Activated T-cell treated with anti-CD3 and anti-CD28 coated beads, Interleukin-2, amount 50 U/mL, for 24 hours (primary cell): Measurements from ENCODE around the gene ENDOD1.

Experiments
- DNase-seq: peaks from one replicate; pipeline ENCODE4 v3.0.0-alpha.2; 2020
- H3K27ac Mint-ChIP-seq: 2 replicates; pipeline ENCODE4 v1.8.0; 2020; ENCODE audit warnings: mild to moderate bottlenecking, mixed read lengths
- H3K27me3 Mint-ChIP-seq: 2 replicates; pipeline ENCODE4 v1.8.0; 2020; ENCODE audit warnings: mixed read lengths
- H3K36me3 Mint-ChIP-seq: 2 replicates; pipeline ENCODE4 v1.8.0; 2020; ENCODE audit warnings: low read depth, mixed read lengths
- H3K4me1 Mint-ChIP-seq: 2 replicates; pipeline ENCODE4 v1.8.0; 2020; ENCODE audit warnings: low read depth, mixed read lengths
- H3K4me3 Mint-ChIP-seq: 2 replicates; pipeline ENCODE4 v1.8.0; 2020; ENCODE audit warnings: mild to moderate bottlenecking, moderate library complexity, mixed read lengths
- H3K9me3 Mint-ChIP-seq: 2 replicates; pipeline ENCODE4 v1.8.0; 2020; ENCODE audit warnings: mixed read lengths

Gene ENDOD1

GRCh38 chr11:95086151-95086550 lies 3.5 kb upstream of the ENDOD1 start:
- no peak overlapping the region for H3K27ac Mint-ChIP-seq
- DNase-seq, result no peak
- no peaks in the 10 kb centered on the region for H3K9me3 Mint-ChIP-seq
- H3K4me3 Mint-ChIP-seq, result no peak overlapping the region
- H3K36me3 Mint-ChIP-seq, result no peaks in the 10 kb centered on the region
- H3K27me3 Mint-ChIP-seq, result no peaks in the 10 kb centered on the region
- peaks cover 46% of the 10 kb centered on the region for H3K4me1 Mint-ChIP-seq

DNA sequence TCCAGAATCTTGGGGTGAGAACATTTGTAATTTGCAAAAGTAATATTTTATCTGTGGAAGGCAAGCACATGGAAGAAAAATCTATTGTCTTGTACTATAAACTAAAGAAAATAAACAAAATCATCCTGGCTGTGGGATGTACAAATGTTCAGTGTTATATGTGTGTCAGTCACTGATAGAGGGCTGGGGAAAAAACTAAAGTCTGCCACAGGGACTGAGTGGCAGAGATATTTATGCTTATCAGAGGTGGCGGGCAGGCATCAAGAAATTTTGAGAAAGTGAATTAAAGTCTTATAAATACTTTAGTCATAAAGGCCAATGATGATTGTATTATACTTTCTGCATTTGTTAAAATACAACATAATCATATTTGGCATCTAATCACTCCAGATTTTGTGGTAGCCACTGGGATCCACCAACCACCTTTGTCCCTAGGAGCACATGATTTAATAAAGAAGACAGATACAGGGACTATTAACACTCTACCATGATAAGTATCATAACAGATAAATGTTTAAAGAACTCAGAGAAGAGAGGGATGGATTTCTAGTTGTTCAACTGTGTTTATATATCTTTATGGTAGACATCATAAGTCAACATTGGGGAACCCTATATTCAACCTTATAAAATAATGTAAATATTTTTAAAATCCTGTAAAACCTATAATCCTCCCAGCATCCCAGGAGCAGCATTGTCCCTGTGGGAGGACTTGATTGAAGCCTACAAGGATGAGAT lies 2.6 kb upstream of the ENDOD1 start:
- H3K4me3 Mint-ChIP-seq, result no peak overlapping the region
- DNase-seq, result no peak
- H3K27ac Mint-ChIP-seq, result no peak overlapping the region
- H3K27me3 Mint-ChIP-seq, result no peaks in the 10 kb centered on the region
- H3K4me1 Mint-ChIP-seq, result peaks cover 55% of the 10 kb centered on the region
- no peaks in the 10 kb centered on the region for H3K36me3 Mint-ChIP-seq
- no peaks in the 10 kb centered on the region for H3K9me3 Mint-ChIP-seq

- no peaks in the 10 kb centered on the region for H3K36me3 Mint-ChIP-seq
- no peaks in the 10 kb centered on the region for H3K27me3 Mint-ChIP-seq
- peak overlapping the region; percentile 82 for H3K27ac Mint-ChIP-seq
- DNase-seq, result no peak
- H3K4me1 Mint-ChIP-seq, result peaks cover 64% of the 10 kb centered on the region
- peak overlapping the region; percentile 78 for H3K4me3 Mint-ChIP-seq
- H3K9me3 Mint-ChIP-seq, result no peaks in the 10 kb centered on the region
Measured at GRCh38 chr11:95088946-95089619, 563 bp upstream of the ENDOD1 start.

- Mint-ChIP-seq H3K36me3 (peaks cover 10% of the 10 kb centered on the region), H3K9me3 (no peaks in the 10 kb centered on the region), H3K27me3 (no peaks in the 10 kb centered on the region), H3K4me1 (peaks cover 71% of the 10 kb centered on the region), H3K4me3 (peak overlapping the region; percentile 88), H3K27ac (no peak overlapping the region)
- DNase-seq, result no peak
Measured at GRCh38 chr11:95091663-95092180, 2.1 kb downstream of the ENDOD1 start.

DNA sequence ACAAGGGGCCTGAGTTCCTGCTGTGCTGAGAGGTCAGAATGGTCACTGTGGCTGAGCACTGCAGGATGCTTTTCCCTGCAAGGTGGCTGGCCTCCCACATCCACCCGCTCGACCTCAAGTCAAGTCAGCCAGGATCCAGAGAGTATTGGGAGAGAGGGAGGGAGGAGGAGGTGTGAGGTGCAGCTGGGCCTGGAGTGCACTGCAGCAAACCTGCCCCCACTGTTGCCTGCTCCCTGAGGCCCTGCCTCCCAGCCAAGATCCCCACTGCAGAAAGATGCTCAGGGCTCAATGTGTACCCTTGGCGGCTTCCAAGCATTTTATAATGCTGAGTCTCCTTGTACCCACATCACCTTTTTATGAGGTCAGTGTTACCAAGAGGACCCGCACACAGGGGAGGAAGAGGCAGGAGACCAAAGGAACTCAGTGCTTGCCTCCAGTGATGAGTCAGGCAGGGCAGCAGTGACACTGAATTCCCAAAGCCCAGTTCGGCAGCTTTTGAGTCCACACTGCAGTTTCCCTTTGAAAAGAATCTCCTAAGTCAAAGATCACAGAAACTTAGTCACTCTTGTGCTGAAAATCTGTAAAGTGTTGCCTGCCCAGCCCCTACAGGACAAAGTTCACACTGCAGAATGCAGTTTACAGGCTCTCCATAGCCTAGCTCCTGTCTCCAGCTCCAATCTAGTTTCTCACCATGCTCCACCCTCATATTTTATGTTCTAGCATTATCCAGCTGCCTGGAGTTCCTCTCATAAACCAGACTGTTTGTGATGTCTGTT lies 3.1 kb downstream of the ENDOD1 start:
- peaks cover 77% of the 10 kb centered on the region for H3K4me1 Mint-ChIP-seq
- DNase-seq, result peak; percentile 37
- H3K4me3 Mint-ChIP-seq, result no peak overlapping the region
- H3K27me3 Mint-ChIP-seq, result no peaks in the 10 kb centered on the region
- H3K9me3 Mint-ChIP-seq, result no peaks in the 10 kb centered on the region
- peak overlapping the region; percentile 22 for H3K27ac Mint-ChIP-seq
- peaks cover 10% of the 10 kb centered on the region for H3K36me3 Mint-ChIP-seq

GRCh38 chr11:95093548-95093947 lies 3.9 kb downstream of the ENDOD1 start:
- H3K27me3 Mint-ChIP-seq, result no peaks in the 10 kb centered on the region
- H3K4me1 Mint-ChIP-seq, result peaks cover 76% of the 10 kb centered on the region
- H3K27ac Mint-ChIP-seq, result no peak overlapping the region
- H3K4me3 Mint-ChIP-seq, result no peak overlapping the region
- no peak for DNase-seq
- no peaks in the 10 kb centered on the region for H3K9me3 Mint-ChIP-seq
- peaks cover 13% of the 10 kb centered on the region for H3K36me3 Mint-ChIP-seq

DNA sequence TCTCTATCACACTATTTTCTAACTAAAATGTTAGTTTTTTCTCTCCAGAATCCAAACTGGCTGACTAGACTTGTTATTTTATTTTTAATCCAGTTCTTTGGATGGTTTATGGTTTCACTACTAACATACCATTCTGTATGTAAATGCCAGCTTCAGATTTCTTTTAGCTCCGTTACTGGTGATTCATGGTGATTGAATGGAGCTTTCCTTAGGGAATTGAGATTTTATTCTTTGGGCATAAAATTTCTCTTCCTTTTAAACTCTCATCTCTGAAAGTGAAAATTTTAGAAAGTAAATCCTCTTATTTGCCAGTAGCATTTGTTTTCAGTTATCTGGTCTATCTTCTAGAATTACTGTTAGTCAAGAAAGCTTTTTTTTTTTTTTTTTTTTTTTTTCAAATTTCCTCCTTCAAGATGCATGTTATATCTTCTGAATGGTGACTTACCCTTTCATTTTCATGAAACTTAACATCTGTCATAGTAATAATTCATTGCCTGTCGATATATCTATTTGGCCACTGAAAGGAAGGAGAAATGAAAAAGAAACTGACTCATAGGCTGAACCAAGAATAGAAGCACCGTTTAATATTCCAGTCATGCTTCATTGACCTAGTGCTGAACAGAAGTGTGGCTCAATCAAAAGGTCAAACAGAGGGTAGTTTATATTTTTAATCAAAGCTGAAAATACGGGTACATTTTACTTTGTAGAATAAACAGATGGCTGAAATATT lies 6.4 kb downstream of the ENDOD1 start:
- Mint-ChIP-seq H3K27me3 (no peaks in the 10 kb centered on the region), H3K36me3 (peaks cover 16% of the 10 kb centered on the region), H3K4me3 (no peak overlapping the region), H3K27ac (peak overlapping the region; percentile 7), H3K4me1 (peaks cover 60% of the 10 kb centered on the region), H3K9me3 (no peaks in the 10 kb centered on the region)
- DNase-seq, result no peak

DNA sequence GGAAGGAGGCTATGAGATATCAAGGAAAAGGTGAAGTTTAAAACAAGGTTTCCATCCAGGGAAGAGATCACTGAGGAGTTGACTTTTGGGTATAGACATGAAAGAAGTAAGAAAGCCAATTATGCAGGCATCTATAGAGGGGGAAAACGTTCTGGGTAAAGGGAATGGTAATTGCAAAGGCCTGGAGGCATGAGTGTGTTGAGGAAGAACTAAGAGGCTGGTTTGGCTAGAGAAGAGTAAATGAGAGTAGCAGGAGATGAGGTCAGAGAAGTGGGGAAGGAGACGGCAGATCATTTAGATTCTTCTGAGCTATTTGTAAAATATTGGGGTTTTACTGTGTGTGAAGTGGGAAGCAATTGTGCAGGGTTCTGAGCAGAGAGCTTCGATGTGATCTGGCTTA lies 7.6 kb downstream of the ENDOD1 start:
- no peak overlapping the region for H3K4me3 Mint-ChIP-seq
- H3K4me1 Mint-ChIP-seq, result peaks cover 48% of the 10 kb centered on the region
- H3K36me3 Mint-ChIP-seq, result peaks cover 19% of the 10 kb centered on the region
- no peaks in the 10 kb centered on the region for H3K27me3 Mint-ChIP-seq
- H3K9me3 Mint-ChIP-seq, result no peaks in the 10 kb centered on the region
- H3K27ac Mint-ChIP-seq, result no peak overlapping the region
- no peak for DNase-seq

DNA sequence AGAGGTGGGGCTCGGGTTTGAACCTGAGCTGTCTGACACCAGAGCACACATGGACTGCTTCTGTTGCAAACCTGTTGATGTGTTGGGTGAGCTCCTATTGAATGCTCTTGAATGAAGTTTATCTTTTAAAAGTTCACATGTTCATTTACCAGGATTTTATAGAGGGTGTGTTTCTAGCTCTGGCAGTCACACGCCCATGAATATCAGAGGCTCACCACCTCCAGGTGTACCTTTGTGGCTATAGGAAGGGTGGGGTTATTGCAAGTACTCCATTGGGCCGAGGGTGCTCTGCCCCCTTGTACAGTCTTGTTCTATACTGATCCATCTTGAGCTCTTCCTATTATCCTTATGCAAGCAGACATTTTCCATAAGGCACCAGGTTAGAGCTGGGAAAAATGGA lies 9.2 kb downstream of the ENDOD1 start:
- peaks cover 37% of the 10 kb centered on the region for H3K4me1 Mint-ChIP-seq
- no peak for DNase-seq
- no peaks in the 10 kb centered on the region for H3K27me3 Mint-ChIP-seq
- no peaks in the 10 kb centered on the region for H3K9me3 Mint-ChIP-seq
- H3K27ac Mint-ChIP-seq, result no peak overlapping the region
- peaks cover 24% of the 10 kb centered on the region for H3K36me3 Mint-ChIP-seq
- H3K4me3 Mint-ChIP-seq, result no peak overlapping the region

DNA sequence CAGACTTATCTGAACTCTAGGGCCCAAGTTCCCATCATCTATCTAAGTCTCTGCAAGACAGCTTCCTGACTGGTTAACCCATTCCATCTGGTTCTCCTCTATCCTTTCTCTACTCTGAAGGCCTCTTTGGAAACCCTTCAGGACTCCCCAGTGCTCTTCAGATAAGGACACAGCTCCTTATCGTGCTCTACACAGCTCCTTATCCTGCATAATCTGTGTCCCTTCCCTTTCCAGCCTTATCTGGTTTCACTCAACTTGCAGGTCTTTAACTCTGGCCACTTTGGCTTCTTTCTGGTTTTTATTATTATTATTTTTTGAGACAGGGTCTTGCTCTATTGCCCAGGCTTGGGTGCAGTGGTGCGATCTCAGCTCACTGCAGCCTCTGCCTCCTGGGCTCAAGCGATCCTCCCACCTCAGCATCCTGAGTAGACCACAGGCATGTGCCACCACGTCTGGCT lies 10.6 kb downstream of the ENDOD1 start:
- peaks cover 18% of the 10 kb centered on the region for H3K36me3 Mint-ChIP-seq
- H3K27me3 Mint-ChIP-seq, result no peaks in the 10 kb centered on the region
- DNase-seq, result no peak
- H3K9me3 Mint-ChIP-seq, result no peaks in the 10 kb centered on the region
- H3K27ac Mint-ChIP-seq, result no peak overlapping the region
- H3K4me1 Mint-ChIP-seq, result peaks cover 26% of the 10 kb centered on the region
- H3K4me3 Mint-ChIP-seq, result no peak overlapping the region

DNA sequence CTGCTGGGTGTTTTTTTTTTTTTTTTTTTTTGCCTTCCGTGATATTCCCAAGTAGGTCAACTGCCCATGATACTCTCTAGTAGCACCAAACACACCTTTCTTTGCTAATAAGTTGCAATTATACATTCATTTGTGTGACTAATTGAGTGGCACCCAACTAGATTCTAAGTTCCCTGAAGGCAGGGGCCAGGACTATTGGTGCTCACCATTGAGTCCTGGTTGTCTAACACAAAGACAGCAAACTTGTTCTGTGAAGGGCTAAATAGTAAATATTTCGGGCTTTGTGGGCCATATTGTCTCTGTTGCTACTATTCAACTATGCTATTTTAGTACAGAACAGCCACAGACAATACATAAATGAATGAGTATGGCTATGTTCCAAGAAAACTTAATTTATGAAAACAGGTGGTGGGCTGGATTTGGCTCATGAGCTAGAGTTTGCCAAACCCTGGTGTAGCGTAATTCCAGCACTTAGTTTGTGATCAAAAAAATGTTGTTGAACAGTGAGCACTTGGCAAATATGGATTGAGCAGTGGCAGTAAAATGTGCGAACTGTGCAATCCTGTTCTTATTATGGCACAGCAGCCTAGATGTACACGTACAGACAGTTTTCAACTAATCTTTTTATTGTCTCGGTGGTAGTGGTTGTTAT lies 11.3 kb downstream of the ENDOD1 start:
- no peak for DNase-seq
- H3K27ac Mint-ChIP-seq, result no peak overlapping the region
- H3K27me3 Mint-ChIP-seq, result no peaks in the 10 kb centered on the region
- peaks cover 13% of the 10 kb centered on the region for H3K36me3 Mint-ChIP-seq
- H3K9me3 Mint-ChIP-seq, result no peaks in the 10 kb centered on the region
- H3K4me1 Mint-ChIP-seq, result peaks cover 19% of the 10 kb centered on the region
- no peak overlapping the region for H3K4me3 Mint-ChIP-seq

GRCh38 chr11:95101935-95102334 lies 12.3 kb downstream of the ENDOD1 start:
- H3K27ac Mint-ChIP-seq, result no peak overlapping the region
- DNase-seq, result no peak
- peaks cover 13% of the 10 kb centered on the region for H3K4me1 Mint-ChIP-seq
- H3K27me3 Mint-ChIP-seq, result no peaks in the 10 kb centered on the region
- no peak overlapping the region for H3K4me3 Mint-ChIP-seq
- H3K9me3 Mint-ChIP-seq, result no peaks in the 10 kb centered on the region
- peaks cover 13% of the 10 kb centered on the region for H3K36me3 Mint-ChIP-seq

DNA sequence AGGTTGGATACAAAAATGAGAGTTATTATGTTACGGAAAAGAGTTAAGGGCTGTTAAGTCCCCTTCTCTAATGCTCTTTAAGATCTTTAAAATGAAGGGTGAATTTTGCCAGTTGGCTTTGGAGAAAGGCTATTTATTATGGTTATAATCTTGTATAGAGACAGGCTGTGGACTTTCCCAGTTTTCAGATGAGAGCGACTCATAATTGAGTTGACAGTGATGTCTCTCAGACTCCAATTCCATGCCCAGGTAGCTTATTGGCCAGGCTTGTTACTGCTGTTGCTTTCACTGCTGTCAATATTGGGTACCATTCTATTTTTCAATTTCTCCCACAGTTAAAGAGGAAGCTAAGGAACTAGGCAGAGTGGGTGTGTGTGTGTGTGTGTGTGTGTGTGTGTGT lies 13.1 kb downstream of the ENDOD1 start:
- no peak for DNase-seq
- Mint-ChIP-seq H3K27me3 (no peaks in the 10 kb centered on the region), H3K4me3 (no peak overlapping the region), H3K9me3 (no peaks in the 10 kb centered on the region), H3K4me1 (peaks cover 9% of the 10 kb centered on the region), H3K36me3 (peaks cover 13% of the 10 kb centered on the region), H3K27ac (no peak overlapping the region)

GRCh38 chr11:95103701-95104100 lies 14.1 kb downstream of the ENDOD1 start:
- Mint-ChIP-seq H3K27me3 (no peaks in the 10 kb centered on the region), H3K9me3 (no peaks in the 10 kb centered on the region), H3K4me1 (peaks cover 9% of the 10 kb centered on the region), H3K4me3 (no peak overlapping the region), H3K36me3 (peaks cover 17% of the 10 kb centered on the region), H3K27ac (no peak overlapping the region)
- no peak for DNase-seq
